ENCODE results near the gene PHF20. TPM values are rescaled to one million over a fixed set of nuclear protein-coding genes. Genes with fewer than 3 reads are reported as not detected.

The PHF20 gene
- polyA plus RNA-seq, 1 donor (not counting 4 experiments of a cell fraction or from before 2014, with no cell fraction given) = 31.9 TPM

DNA sequence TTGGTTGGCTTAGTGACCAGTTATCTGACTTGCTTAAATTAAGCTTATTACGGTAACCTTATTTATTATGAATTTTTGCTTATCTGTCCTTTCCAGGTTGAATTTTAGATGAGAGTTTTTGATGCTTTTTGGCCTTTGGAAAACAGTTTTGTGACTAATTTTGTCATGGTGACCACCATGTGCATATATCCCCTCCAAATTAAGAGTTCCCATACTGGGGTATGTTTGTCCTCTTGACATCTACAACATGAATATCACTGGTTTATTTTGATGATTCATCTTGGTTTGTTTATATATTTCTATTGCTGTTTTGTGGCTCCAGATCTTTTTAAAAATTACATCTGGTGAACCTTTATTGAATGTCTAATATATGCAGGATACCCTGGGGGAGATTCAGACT, 61.4 kb downstream of the PHF20 start:
- no peak for TF ChIP-seq EZH2 (IDR thresholded peaks at IDR 0.05; ENCODE audit: low read length)
- TF ChIP-seq, protein P1, sequence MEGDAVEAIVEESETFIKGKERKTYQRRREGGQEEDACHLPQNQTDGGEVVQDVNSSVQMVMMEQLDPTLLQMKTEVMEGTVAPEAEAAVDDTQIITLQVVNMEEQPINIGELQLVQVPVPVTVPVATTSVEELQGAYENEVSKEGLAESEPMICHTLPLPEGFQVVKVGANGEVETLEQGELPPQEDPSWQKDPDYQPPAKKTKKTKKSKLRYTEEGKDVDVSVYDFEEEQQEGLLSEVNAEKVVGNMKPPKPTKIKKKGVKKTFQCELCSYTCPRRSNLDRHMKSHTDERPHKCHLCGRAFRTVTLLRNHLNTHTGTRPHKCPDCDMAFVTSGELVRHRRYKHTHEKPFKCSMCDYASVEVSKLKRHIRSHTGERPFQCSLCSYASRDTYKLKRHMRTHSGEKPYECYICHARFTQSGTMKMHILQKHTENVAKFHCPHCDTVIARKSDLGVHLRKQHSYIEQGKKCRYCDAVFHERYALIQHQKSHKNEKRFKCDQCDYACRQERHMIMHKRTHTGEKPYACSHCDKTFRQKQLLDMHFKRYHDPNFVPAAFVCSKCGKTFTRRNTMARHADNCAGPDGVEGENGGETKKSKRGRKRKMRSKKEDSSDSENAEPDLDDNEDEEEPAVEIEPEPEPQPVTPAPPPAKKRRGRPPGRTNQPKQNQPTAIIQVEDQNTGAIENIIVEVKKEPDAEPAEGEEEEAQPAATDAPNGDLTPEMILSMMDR (optimal IDR thresholded peaks at IDR 0.05 in 1 of 3, IDR thresholded peaks at IDR 0.05 in 1 of 3, conservative IDR thresholded peaks at IDR 0.05 in 1 of 3; ENCODE audit: extremely low read depth in 1 of 3, insufficient read depth in 2 of 3, low read length in 3 of 3) = no peak
- H3K4me2 ChIP-seq (ENCODE audit: control insufficient read depth, extremely low read depth, insufficient read depth, low read depth, low read length) = no peak overlapping the region
- dilution Hi-C loops (cut with MboI; ENCODE audit: extremely low pct_ligation_motif_present, low sequenced_read_pairs) = no loop called here
- H3K4me1 ChIP-seq (ENCODE audit: control insufficient read depth, extremely low read depth, insufficient read depth, low read length) = no peaks in the 10 kb centered on the region
- no peaks in the 10 kb centered on the region for H4K20me1 ChIP-seq (ENCODE audit: control insufficient read depth, extremely low read depth, insufficient read depth, low read length)
- DNase-seq (ENCODE audit: low read depth, low spot score) = no peak
- peaks cover 5 to 6% of the 10 kb centered on the region in 2 experiments for H3K36me3 ChIP-seq (ENCODE audit: control insufficient read depth in 2 of 2, extremely low read depth in 1 of 2, insufficient read depth in 2 of 2, low read length in 2 of 2)
- no peak overlapping the region for H3K4me3 ChIP-seq (ENCODE audit: control insufficient read depth in 2 of 3, extremely low read depth in 1 of 3, insufficient read depth in 2 of 3, low read depth in 1 of 3, low read length in 3 of 3)
- H3K27me3 ChIP-seq (ENCODE audit: control insufficient read depth, extremely low read depth, insufficient read depth, low read length) = no peaks in the 10 kb centered on the region
- H3K9me1 ChIP-seq (ENCODE audit: control insufficient read depth, extremely low read depth, insufficient read depth, low read length) = no peaks in the 10 kb centered on the region
- H3K27ac ChIP-seq (ENCODE audit: control insufficient read depth, insufficient read depth, low read length) = no peak overlapping the region
- no peak overlapping the region for H3K9ac ChIP-seq (ENCODE audit: control insufficient read depth, extremely low read depth, insufficient read depth, low read length)
- FAIRE-seq = no peak
- H2AFZ ChIP-seq (ENCODE audit: control insufficient read depth, low read length) = no peak overlapping the region
- H3K9me3 ChIP-seq (ENCODE audit: control insufficient read depth, low read depth, low read length) = no peaks in the 10 kb centered on the region
- H3K79me2 ChIP-seq (ENCODE audit: control insufficient read depth, insufficient read depth, low read length) = peaks cover 2% of the 10 kb centered on the region

DNA sequence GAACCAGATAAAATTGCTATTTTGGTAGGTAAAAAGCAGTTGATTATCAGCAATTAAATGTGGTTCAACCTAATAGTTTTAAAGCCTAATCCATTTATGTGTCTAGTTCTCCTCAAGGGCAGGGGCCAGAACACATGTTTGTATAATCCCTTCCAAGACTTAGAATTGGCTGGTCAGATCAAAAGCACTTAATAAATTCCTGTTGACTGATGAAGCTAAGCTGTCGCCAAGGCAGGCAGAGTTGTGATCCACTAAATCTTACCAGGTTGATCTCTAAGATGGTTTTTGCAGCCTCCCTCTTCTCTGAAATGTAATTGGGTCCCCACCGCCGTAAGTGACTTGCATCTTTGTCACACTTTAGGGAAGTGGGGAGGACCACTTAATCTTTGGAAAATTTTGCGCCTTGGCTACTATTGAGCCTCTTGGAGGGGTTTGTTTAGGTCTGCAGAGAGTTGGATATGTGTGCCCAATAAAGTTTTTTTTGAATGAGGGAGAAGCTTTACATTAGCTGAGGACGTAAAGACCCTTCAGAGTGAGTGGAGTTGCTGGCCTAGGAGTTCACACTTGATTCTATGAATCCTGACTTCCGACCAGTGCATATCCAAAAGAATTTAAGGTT, 65.9 kb downstream of the PHF20 start:
- FAIRE-seq = no peak
- no peak overlapping the region for H3K27ac ChIP-seq (ENCODE audit: control insufficient read depth, insufficient read depth, low read length)
- dilution Hi-C loops (cut with MboI; ENCODE audit: extremely low pct_ligation_motif_present, low sequenced_read_pairs) = no loop called here

More for the DNA sequence above, 65.9 kb downstream of the PHF20 start:
- H3K9ac ChIP-seq (ENCODE audit: control insufficient read depth, extremely low read depth, insufficient read depth, low read length) = no peak overlapping the region
- H3K79me2 ChIP-seq (ENCODE audit: control insufficient read depth, insufficient read depth, low read length) = no peaks in the 10 kb centered on the region
- no peaks in the 10 kb centered on the region for H3K4me1 ChIP-seq (ENCODE audit: control insufficient read depth, extremely low read depth, insufficient read depth, low read length)
- no peak overlapping the region for H2AFZ ChIP-seq (ENCODE audit: control insufficient read depth, low read length)
- TF ChIP-seq EZH2 (IDR thresholded peaks at IDR 0.05; ENCODE audit: low read length) = no peak
- TF ChIP-seq, protein P1 (optimal IDR thresholded peaks at IDR 0.05 in 1 of 3, IDR thresholded peaks at IDR 0.05 in 1 of 3, conservative IDR thresholded peaks at IDR 0.05 in 1 of 3; ENCODE audit: extremely low read depth in 1 of 3, insufficient read depth in 2 of 3, low read length in 3 of 3) = no peak
- H3K36me3 ChIP-seq (ENCODE audit: control insufficient read depth in 2 of 2, extremely low read depth in 1 of 2, insufficient read depth in 2 of 2, low read length in 2 of 2) = peaks cover 3% of the 10 kb centered on the region in 2 experiments
- no peaks in the 10 kb centered on the region for H3K9me1 ChIP-seq (ENCODE audit: control insufficient read depth, extremely low read depth, insufficient read depth, low read length)
- no peak overlapping the region for H3K4me3 ChIP-seq (ENCODE audit: control insufficient read depth in 2 of 3, extremely low read depth in 1 of 3, insufficient read depth in 2 of 3, low read depth in 1 of 3, low read length in 3 of 3)
- no peaks in the 10 kb centered on the region for H3K27me3 ChIP-seq (ENCODE audit: control insufficient read depth, extremely low read depth, insufficient read depth, low read length)
- no peaks in the 10 kb centered on the region for H3K9me3 ChIP-seq (ENCODE audit: control insufficient read depth, low read depth, low read length)
- no peaks in the 10 kb centered on the region for H4K20me1 ChIP-seq (ENCODE audit: control insufficient read depth, extremely low read depth, insufficient read depth, low read length)
- H3K4me2 ChIP-seq (ENCODE audit: control insufficient read depth, extremely low read depth, insufficient read depth, low read depth, low read length) = no peak overlapping the region
- no peak for DNase-seq (ENCODE audit: low read depth, low spot score)
